ENCODE results near the gene PSMD12.
"Not testable (repeated sequence)": the region's sequence is repeated elsewhere in the genome, so short reads cannot be mapped to it uniquely, and the experiment has no call there.

The PSMD12 gene

DNA sequence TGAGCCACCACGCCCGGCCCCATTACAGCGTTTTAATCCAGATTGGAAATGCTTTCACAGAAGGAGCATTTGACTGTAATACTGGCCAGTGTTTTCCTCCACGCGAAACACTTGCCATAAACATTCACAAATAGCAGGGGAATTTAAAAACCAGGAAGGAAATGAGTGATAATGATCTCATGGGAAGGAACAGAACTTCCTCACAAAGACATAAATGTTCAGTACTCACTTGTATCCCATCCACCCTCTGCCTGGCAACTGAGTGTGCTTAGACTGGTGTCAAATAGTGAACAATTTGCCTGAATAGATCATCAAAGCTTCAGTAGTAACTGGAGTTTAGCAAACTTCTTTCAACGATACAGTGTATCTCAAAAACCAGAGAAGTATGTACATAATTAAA lies 54.1 kb downstream of the PSMD12 start:
- no peaks in the 10 kb centered on the region for H3K9me3 Mint-ChIP-seq
- H3K4me1 Mint-ChIP-seq: no peaks in the 10 kb centered on the region
- ATAC-seq (replicated peaks; ENCODE audit: extremely low read depth, poor library complexity, severe bottlenecking): no peak
- no peaks in the 10 kb centered on the region for H3K36me3 Mint-ChIP-seq (ENCODE audit: insufficient read depth)
- DNase-seq (ENCODE audit: low spot score in 2 of 2): no peak
- no peak overlapping the region for H3K4me3 Mint-ChIP-seq
- H3K27ac Mint-ChIP-seq (ENCODE audit: low read depth): no peak overlapping the region
- H3K27me3 Mint-ChIP-seq: no peaks in the 10 kb centered on the region

DNA sequence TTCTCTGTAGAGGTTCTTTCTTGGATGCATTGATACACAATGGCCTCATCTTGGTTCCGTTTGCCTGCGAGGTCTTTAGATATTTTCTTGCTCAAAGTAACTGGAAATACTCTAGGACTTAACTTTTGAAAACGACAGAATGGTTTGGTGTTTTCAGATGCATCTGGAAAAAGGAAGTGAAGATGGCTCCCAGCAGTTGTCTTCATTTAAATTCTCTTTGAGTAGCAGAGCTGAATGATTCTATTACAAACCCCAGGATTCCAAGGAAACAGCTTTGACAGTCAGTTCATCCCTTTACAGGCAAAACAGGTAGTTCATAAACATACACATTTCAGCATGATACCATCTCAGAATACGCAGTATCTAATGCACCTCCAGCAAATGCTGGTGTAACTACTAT lies 54.8 kb downstream of the PSMD12 start:
- H3K4me3 Mint-ChIP-seq: no peak overlapping the region

DNA sequence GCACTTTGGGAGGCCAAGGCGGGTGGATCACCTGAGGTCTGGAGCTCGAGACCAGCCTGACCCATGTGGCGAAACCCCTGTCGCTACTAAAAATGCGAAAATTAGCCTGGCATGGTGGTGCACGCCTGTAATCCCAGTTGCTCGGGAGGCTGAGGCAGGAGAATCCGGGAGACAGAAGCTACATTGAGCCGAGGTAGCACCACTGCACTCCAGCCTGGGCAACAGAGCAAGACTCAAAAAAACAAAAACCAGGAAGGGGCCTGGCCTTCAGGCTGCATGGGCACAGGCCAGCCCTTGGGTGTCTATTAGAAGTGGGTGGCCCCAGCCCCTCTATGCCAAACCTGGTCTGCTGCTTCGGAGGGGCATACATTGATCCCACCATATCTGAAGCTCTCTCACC lies 56.0 kb downstream of the PSMD12 start:
- H3K36me3 Mint-ChIP-seq (ENCODE audit: insufficient read depth): no peaks in the 10 kb centered on the region
- no peak for DNase-seq (ENCODE audit: low spot score in 2 of 2)
- H3K4me1 Mint-ChIP-seq: no peaks in the 10 kb centered on the region
- H3K4me3 Mint-ChIP-seq: no peak overlapping the region
- no peak for ATAC-seq (replicated peaks; ENCODE audit: extremely low read depth, poor library complexity, severe bottlenecking)
- H3K27ac Mint-ChIP-seq (ENCODE audit: low read depth): no peak overlapping the region
- H3K9me3 Mint-ChIP-seq: no peaks in the 10 kb centered on the region
- H3K27me3 Mint-ChIP-seq: no peaks in the 10 kb centered on the region

More for the DNA sequence above, 54.8 kb downstream of the PSMD12 start:
- no peaks in the 10 kb centered on the region for H3K36me3 Mint-ChIP-seq (ENCODE audit: insufficient read depth)
- H3K27ac Mint-ChIP-seq (ENCODE audit: low read depth): no peak overlapping the region
- ATAC-seq (replicated peaks; ENCODE audit: extremely low read depth, poor library complexity, severe bottlenecking): no peak
- no peak for DNase-seq (ENCODE audit: low spot score in 2 of 2)
- no peaks in the 10 kb centered on the region for H3K9me3 Mint-ChIP-seq
- H3K4me1 Mint-ChIP-seq: no peaks in the 10 kb centered on the region
- no peaks in the 10 kb centered on the region for H3K27me3 Mint-ChIP-seq

DNA sequence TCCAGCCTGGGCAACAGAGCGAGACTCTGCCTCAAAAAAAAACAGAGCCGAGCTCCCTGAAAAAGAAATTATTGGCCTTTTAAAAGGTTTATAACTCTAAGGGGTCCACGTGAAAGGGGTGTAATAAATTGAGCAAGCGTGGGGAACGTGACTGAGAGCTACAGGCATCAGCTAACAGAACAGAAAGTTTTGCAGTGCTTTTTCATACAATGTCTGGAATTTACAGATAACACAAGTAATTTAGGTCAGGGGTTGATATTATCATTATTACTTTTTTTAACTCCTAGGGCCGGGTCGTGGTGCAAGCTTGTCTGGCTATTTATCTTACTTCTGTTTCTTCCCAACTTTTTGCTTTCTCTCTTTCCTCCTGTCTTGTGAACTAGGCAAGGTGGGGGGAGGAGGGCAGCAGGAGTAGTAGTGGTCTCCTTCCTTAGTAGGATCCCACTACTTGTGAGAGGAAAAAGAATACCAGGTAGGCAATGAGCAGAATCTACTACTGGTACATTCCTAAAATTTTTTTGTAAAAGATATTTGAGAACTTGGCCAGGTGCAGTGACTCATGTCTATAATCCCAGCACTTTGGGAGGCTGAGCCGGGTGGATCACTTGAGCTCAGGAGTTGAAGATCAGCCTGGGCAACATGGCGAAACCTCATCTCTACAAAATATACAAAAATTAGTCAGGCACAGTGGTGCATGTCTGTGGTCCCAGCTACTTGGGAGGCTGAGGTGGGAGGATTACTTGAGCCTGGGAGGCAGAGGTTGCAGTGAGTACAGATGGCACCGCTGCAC lies 60.7 kb downstream of the PSMD12 start:
- not testable (repeated sequence) for DNase-seq (ENCODE audit: low spot score in 2 of 2); H3K9me3 Mint-ChIP-seq; H3K4me3 Mint-ChIP-seq; H3K27ac Mint-ChIP-seq (ENCODE audit: low read depth); ATAC-seq (replicated peaks; ENCODE audit: extremely low read depth, poor library complexity, severe bottlenecking); H3K27me3 Mint-ChIP-seq; H3K4me1 Mint-ChIP-seq; H3K36me3 Mint-ChIP-seq (ENCODE audit: insufficient read depth)

DNA sequence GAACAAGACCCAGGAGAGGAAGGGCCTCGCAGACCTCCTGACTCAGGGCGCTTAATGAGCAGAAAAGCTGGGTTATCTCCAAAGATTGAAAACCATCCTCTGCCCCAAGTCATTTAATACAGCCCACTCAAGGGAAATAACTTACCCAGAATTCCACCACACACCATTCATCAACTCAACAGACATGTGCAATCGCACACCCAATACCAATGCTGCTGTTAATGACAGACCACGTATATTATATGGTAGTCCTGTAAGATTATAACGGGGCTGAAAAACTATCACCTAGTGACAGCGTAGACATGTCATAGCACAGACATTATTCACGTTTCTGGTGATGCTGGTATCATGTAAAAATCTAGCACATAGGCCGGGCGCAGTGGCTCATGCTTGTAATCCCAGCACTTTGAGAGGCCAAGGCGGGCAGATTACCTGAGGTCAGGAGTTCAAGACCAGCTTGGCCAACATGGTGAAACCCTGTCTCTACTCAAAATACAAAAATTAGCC lies 68.9 kb downstream of the PSMD12 start:
- DNase-seq (ENCODE audit: low spot score in 2 of 2) (no peak), ATAC-seq (replicated peaks; ENCODE audit: extremely low read depth, poor library complexity, severe bottlenecking) (no peak)
- Mint-ChIP-seq H3K4me1 (peaks cover 7% of the 10 kb centered on the region), H3K36me3 (ENCODE audit: insufficient read depth) (no peaks in the 10 kb centered on the region), H3K27me3 (no peaks in the 10 kb centered on the region), H3K9me3 (no peaks in the 10 kb centered on the region), H3K4me3 (no peak overlapping the region), H3K27ac (ENCODE audit: low read depth) (no peak overlapping the region)

DNA sequence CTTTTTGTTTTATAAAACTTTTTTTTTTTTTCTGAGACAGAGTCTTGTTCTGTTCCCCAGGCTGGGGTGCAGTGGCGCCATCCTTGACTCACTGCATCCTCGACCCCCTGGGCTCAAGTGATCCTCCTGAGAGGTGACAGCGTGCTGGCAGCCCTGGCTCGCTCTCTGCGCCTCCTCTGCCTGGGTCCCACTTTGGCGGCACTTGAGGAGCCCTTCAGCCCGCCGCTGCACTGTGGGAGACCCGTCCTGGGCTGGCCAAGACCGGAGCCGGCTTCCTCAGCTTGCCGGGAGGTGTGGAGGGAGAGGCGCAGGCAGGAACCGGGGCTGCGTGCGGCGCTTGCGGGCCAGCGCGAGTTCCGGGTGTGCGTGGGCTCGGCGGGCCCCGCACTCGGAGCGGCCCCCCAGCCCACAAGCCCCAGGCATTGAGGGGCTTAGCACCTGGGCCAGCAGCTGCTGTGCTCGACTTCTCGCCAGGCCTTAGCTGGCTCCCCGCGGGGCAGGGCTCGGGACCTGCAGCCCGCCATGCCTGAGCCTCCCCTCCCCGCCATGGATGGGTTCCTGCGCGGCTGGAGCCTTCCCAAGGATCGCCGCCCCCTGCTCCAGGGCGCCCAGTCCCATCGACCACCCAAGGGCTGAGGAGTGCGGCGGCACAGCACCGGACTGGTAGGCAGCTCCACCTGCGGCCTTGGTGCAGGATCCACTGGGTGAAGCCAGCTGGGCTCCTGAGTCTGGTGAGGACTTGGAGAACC lies 71.8 kb downstream of the PSMD12 start:
- no peak for DNase-seq (ENCODE audit: low spot score in 2 of 2)
- no peak overlapping the region for H3K4me3 Mint-ChIP-seq
- H3K4me1 Mint-ChIP-seq: peaks cover 7% of the 10 kb centered on the region
- H3K9me3 Mint-ChIP-seq: no peaks in the 10 kb centered on the region
- peaks cover 4% of the 10 kb centered on the region for H3K36me3 Mint-ChIP-seq (ENCODE audit: insufficient read depth)
- no peak overlapping the region for H3K27ac Mint-ChIP-seq (ENCODE audit: low read depth)
- no peaks in the 10 kb centered on the region for H3K27me3 Mint-ChIP-seq
- no peak for ATAC-seq (replicated peaks; ENCODE audit: extremely low read depth, poor library complexity, severe bottlenecking)

DNA sequence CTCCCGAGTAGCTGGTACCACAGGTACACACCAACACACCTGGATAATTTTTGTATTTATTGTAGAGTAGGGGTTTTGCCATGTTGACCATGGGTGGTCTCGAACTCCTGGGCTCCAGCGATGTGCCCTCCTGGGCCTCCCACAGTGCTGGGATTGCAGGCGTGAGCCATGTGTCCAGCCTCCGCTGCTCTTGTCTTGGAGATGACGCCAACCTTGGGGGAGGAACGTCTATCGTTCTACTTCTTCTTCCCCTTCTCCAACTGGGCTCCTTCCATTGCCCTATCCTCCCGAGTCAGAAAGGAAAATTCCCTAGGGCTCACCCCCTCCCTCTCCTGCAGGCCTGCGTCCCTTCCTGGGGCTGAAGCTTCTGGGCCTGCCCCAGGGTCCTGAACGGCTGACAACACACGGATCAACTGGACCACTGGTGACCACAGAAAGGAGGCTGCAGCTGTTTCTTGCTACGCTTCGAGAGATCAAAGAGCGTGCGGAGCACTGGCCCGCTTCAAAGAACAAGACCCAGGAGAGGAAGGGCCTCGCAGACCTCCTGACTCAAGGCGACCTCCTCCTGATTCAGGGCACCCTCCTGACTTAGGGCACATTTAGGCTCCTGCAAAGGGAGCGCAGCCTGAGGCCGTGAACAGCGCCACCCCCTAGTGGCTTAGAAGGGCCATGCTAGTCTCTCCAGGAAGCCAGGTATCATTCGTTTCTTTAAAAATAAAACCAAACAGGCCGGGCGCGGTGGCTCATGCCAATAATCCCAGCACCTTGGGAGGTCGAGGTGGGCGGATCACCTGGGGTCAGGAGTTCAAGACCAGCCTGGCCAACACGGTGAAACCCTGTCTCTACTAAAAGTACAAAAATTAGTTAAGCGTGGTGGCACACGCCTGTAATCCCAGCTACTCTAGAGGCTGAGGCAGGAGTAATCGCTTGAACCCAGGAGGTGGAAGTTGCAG lies 72.8 kb downstream of the PSMD12 start:
- H3K4me3 Mint-ChIP-seq: no peak overlapping the region
- H3K27me3 Mint-ChIP-seq: no peaks in the 10 kb centered on the region
- H3K27ac Mint-ChIP-seq (ENCODE audit: low read depth): no peak overlapping the region
- H3K9me3 Mint-ChIP-seq: no peaks in the 10 kb centered on the region
- peaks cover 4% of the 10 kb centered on the region for H3K36me3 Mint-ChIP-seq (ENCODE audit: insufficient read depth)
- H3K4me1 Mint-ChIP-seq: peaks cover 7% of the 10 kb centered on the region
- ATAC-seq (replicated peaks; ENCODE audit: extremely low read depth, poor library complexity, severe bottlenecking): peak; percentile 91
- DNase-seq (ENCODE audit: low spot score in 2 of 2): peak; percentile 44 to 55

DNA sequence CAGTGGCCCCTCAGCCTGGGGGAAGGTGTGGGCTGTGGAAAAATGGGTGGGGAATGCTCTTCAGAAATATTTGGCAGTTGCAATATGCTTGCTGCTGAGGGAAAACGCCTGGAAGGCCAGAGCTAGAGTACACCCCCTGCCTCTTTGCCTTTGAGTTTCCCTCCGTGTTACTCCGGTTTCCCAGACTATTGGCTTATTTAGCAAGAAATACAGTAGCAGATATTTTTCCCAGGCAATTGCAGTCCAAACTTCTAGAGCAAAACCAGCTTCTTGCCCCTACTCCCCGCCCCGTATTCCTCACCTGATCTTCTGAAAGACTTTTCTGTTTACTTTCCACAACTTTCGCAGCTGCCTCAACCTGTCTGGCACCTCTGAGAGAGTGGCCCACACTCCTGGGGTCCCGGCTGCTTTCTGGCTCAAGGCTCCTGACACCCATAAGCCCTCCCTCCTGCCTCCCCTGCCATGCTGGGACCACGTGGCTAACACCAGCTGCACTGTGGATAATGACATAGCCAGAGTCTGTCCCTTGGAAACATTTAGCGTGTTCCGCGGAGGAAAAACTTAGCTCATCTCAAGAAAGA lies 75.6 kb downstream of the PSMD12 start:
- Mint-ChIP-seq H3K9me3 (no peaks in the 10 kb centered on the region), H3K27ac (ENCODE audit: low read depth) (no peak overlapping the region), H3K4me3 (no peak overlapping the region), H3K36me3 (ENCODE audit: insufficient read depth) (peaks cover 4% of the 10 kb centered on the region), H3K27me3 (no peaks in the 10 kb centered on the region), H3K4me1 (peaks cover 7% of the 10 kb centered on the region)
- DNase-seq (ENCODE audit: low spot score in 2 of 2): no peak
- no peak for ATAC-seq (replicated peaks; ENCODE audit: extremely low read depth, poor library complexity, severe bottlenecking)

DNA sequence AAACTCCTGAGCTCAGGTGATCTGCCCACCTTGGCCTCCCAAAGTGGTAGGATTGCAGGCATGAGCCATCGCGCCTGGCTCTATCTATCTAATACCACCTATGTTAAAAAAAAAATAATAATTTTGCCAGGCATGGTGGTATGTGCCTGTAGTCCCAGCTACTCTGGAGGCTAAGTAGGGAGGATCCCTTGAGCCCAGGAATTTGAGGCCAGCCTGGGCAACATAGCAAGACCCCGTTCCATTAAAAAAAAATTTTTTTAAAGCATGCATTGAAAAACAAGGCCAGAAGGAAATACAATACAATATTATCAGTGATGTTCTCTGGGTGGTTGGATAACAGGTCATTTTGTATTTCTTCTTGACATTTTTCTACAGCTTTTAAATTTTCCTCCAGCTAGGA lies 76.1 kb downstream of the PSMD12 start:
- ATAC-seq (replicated peaks; ENCODE audit: extremely low read depth, poor library complexity, severe bottlenecking) (no peak), DNase-seq (ENCODE audit: low spot score in 2 of 2) (no peak)
- Mint-ChIP-seq H3K27me3 (no peaks in the 10 kb centered on the region), H3K4me3 (no peak overlapping the region), H3K36me3 (ENCODE audit: insufficient read depth) (peaks cover 4% of the 10 kb centered on the region), H3K27ac (ENCODE audit: low read depth) (no peak overlapping the region), H3K9me3 (no peaks in the 10 kb centered on the region), H3K4me1 (peaks cover 7% of the 10 kb centered on the region)

DNA sequence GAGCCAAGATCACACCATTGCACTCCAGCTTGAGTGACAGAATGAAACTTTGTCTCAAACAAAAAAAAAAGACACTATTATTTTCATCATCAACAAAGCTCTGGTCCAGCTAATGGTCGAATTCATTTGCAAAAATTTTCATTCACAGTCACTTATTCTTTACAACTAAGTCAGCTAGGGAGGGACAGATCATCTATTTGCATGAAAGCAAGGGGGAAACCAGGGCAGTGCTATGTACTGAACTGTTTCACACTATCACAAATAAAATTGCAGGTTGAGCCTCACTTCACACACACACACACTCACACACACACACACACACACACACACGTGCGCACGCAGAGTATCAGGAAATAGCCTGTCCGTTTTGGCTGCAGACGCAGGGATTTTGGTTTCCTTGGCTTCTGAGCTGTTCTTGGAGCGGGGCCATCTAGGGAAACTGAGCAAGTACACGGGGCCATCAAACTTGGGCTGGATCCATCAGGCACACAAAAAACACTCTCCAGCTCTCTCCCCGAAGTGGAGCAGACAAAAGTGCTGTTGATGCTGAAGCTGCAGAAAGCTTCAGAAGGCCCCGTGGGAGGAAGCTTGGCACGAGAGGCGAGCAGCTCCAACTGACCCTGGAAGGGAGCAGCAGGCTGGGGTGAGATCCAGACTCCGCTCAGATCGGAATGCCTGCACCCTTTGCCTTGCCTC lies 77.0 kb downstream of the PSMD12 start:
- Mint-ChIP-seq H3K4me3 (no peak overlapping the region), H3K27ac (ENCODE audit: low read depth) (no peak overlapping the region), H3K36me3 (ENCODE audit: insufficient read depth) (peaks cover 4% of the 10 kb centered on the region), H3K27me3 (no peaks in the 10 kb centered on the region), H3K4me1 (peaks cover 7% of the 10 kb centered on the region), H3K9me3 (no peaks in the 10 kb centered on the region)
- ATAC-seq (replicated peaks; ENCODE audit: extremely low read depth, poor library complexity, severe bottlenecking): no peak
- no peak for DNase-seq (ENCODE audit: low spot score in 2 of 2)
